Activated CD4-positive, alpha-beta T cell treated with anti-CD3 and anti-CD28 coated beads, Interleukin-2, amount 10 ng/mL, durations not matched to agents 24 days and 14 days (primary cell): ENCODE results near the gene SGO1. TPM values are rescaled to one million over a fixed set of nuclear protein-coding genes. Genes with fewer than 3 reads are reported as not detected.

Experiments used
- DNase-seq: peaks from one replicate; pipeline ENCODE4 v3.0.0; 2022
- H3K27ac Mint-ChIP-seq: one replicate; pipeline ENCODE4 v1.8.0; 2022; ENCODE audit warnings: mild to moderate bottlenecking, mixed read lengths
- H3K27me3 Mint-ChIP-seq: one replicate; pipeline ENCODE4 v1.8.0; 2022; ENCODE audit warnings: mixed read lengths
- H3K36me3 Mint-ChIP-seq: one replicate; pipeline ENCODE4 v1.8.0; 2022; ENCODE audit warnings: low read depth, mild to moderate bottlenecking, mixed read lengths
- H3K4me1 Mint-ChIP-seq: one replicate; pipeline ENCODE4 v1.8.0; 2021; ENCODE audit warnings: mixed read lengths
- H3K4me3 Mint-ChIP-seq: one replicate; pipeline ENCODE4 v1.8.0; 2022; ENCODE audit warnings: mild to moderate bottlenecking, moderate library complexity, mixed read lengths
- H3K9me3 Mint-ChIP-seq: one replicate; pipeline ENCODE4 v1.8.0; 2021; ENCODE audit warnings: mixed read lengths
- intact Hi-C: fragments of 100-400 bp; cut with micrococcal nuclease; formaldehyde crosslinking; loops from one replicate; pipeline ENCODE4 v1.15.1; 2023
- total RNA-seq: library from RNA; stranded (reverse); gene quantifications from 2 replicates; pipeline ENCODE4 v1.2.3, GENCODE V29; 2022

SGO1 gene
- total RNA-seq, 1 donor from 2014 or later, result 23.6 TPM

GRCh38 chr3:20190991-20191390 lies 5.0 kb upstream of the SGO1 start:
- DNase-seq, result no peak
- intact Hi-C loops, result no loop called here
- Mint-ChIP-seq H3K9me3 (no peaks in the 10 kb centered on the region), H3K4me3 (no peak overlapping the region), H3K36me3 (no peaks in the 10 kb centered on the region), H3K27ac (no peak overlapping the region), H3K4me1 (peaks cover 2% of the 10 kb centered on the region), H3K27me3 (no peaks in the 10 kb centered on the region)

- Mint-ChIP-seq H3K27me3 (no peaks in the 10 kb centered on the region), H3K4me3 (no peak overlapping the region), H3K9me3 (no peaks in the 10 kb centered on the region), H3K27ac (no peak overlapping the region), H3K4me1 (peaks cover 17% of the 10 kb centered on the region), H3K36me3 (peaks cover 10% of the 10 kb centered on the region)
- DNase-seq, result no peak
- intact Hi-C loops, result loop anchor here (1.0 to 5.0 kb wide), 7 partner anchors 82 to 299 kb away; partner anchors contain the start of gene RAB5A
These were observed 596 bp upstream of the SGO1 start for GRCh38 chr3:20186600-20187004.

GRCh38 chr3:20185331-20185678 lies 701 bp downstream of the SGO1 start:
- H3K9me3 Mint-ChIP-seq, result no peaks in the 10 kb centered on the region

GRCh38 chr3:20182206-20182605 lies 3.8 kb downstream of the SGO1 start:
- peaks cover 40% of the 10 kb centered on the region for H3K36me3 Mint-ChIP-seq
- no peaks in the 10 kb centered on the region for H3K9me3 Mint-ChIP-seq
- H3K4me1 Mint-ChIP-seq, result peaks cover 23% of the 10 kb centered on the region
- H3K27me3 Mint-ChIP-seq, result no peaks in the 10 kb centered on the region
- intact Hi-C loops, result no loop called here
- H3K27ac Mint-ChIP-seq, result no peak overlapping the region
- no peak for DNase-seq
- no peak overlapping the region for H3K4me3 Mint-ChIP-seq

More at GRCh38 chr3:20185331-20185678, 701 bp downstream of the SGO1 start:
- H3K4me3 Mint-ChIP-seq, result no peak overlapping the region
- no peaks in the 10 kb centered on the region for H3K27me3 Mint-ChIP-seq
- DNase-seq, result peak; percentile 76
- H3K27ac Mint-ChIP-seq, result no peak overlapping the region
- H3K4me1 Mint-ChIP-seq, result peaks cover 17% of the 10 kb centered on the region
- peaks cover 18% of the 10 kb centered on the region for H3K36me3 Mint-ChIP-seq
- intact Hi-C loops, result loop anchor here (5.0 kb wide), 1 partner anchor 298 kb away; no protein-coding TSS in a partner anchor

- peaks cover 43% of the 10 kb centered on the region for H3K36me3 Mint-ChIP-seq
- H3K4me1 Mint-ChIP-seq, result peaks cover 23% of the 10 kb centered on the region
- intact Hi-C loops, result no loop called here
- H3K4me3 Mint-ChIP-seq, result no peak overlapping the region
- no peaks in the 10 kb centered on the region for H3K9me3 Mint-ChIP-seq
- H3K27ac Mint-ChIP-seq, result no peak overlapping the region
- no peak for DNase-seq
- no peaks in the 10 kb centered on the region for H3K27me3 Mint-ChIP-seq
These were observed 4.7 kb downstream of the SGO1 start for GRCh38 chr3:20181276-20181675.

- intact Hi-C loops, result no loop called here
- Mint-ChIP-seq H3K27me3 (no peaks in the 10 kb centered on the region), H3K36me3 (peaks cover 51% of the 10 kb centered on the region), H3K27ac (no peak overlapping the region), H3K4me1 (peaks cover 14% of the 10 kb centered on the region), H3K4me3 (no peak overlapping the region), H3K9me3 (no peaks in the 10 kb centered on the region)
- DNase-seq, result no peak
These were observed 12.1 kb downstream of the SGO1 start for GRCh38 chr3:20173844-20174410.

GRCh38 chr3:20161714-20162113 lies 24.3 kb downstream of the SGO1 start:
- Mint-ChIP-seq H3K4me3 (no peak overlapping the region), H3K36me3 (peaks cover 50% of the 10 kb centered on the region), H3K27me3 (no peaks in the 10 kb centered on the region), H3K4me1 (peaks cover 29% of the 10 kb centered on the region), H3K27ac (no peak overlapping the region), H3K9me3 (no peaks in the 10 kb centered on the region)
- no peak for DNase-seq
- intact Hi-C loops, result no loop called here

- Mint-ChIP-seq H3K4me1 (peaks cover 23% of the 10 kb centered on the region), H3K27ac (peak overlapping the region; percentile 54), H3K36me3 (peaks cover 46% of the 10 kb centered on the region), H3K27me3 (no peaks in the 10 kb centered on the region), H3K4me3 (peak overlapping the region; percentile 3), H3K9me3 (no peaks in the 10 kb centered on the region)
- intact Hi-C loops, result no loop called here
- DNase-seq, result no peak
These were observed 25.8 kb downstream of the SGO1 start for GRCh38 chr3:20160230-20160629.

- H3K27me3 Mint-ChIP-seq, result no peaks in the 10 kb centered on the region
- H3K4me3 Mint-ChIP-seq, result no peak overlapping the region
- H3K27ac Mint-ChIP-seq, result no peak overlapping the region
- H3K4me1 Mint-ChIP-seq, result peaks cover 10% of the 10 kb centered on the region
- intact Hi-C loops, result no loop called here
- H3K9me3 Mint-ChIP-seq, result no peaks in the 10 kb centered on the region
- H3K36me3 Mint-ChIP-seq, result peaks cover 46% of the 10 kb centered on the region
- no peak for DNase-seq
These were observed 31.1 kb downstream of the SGO1 start for GRCh38 chr3:20154928-20155327.

GRCh38 chr3:20154078-20154477 lies 31.9 kb downstream of the SGO1 start:
- intact Hi-C loops, result no loop called here
- no peak overlapping the region for H3K27ac Mint-ChIP-seq
- peaks cover 9% of the 10 kb centered on the region for H3K4me1 Mint-ChIP-seq
- H3K9me3 Mint-ChIP-seq, result no peaks in the 10 kb centered on the region
- DNase-seq, result no peak
- peaks cover 48% of the 10 kb centered on the region for H3K36me3 Mint-ChIP-seq
- H3K27me3 Mint-ChIP-seq, result no peaks in the 10 kb centered on the region
- H3K4me3 Mint-ChIP-seq, result no peak overlapping the region

- H3K4me1 Mint-ChIP-seq, result peaks cover 7% of the 10 kb centered on the region
- H3K9me3 Mint-ChIP-seq, result no peaks in the 10 kb centered on the region
- H3K36me3 Mint-ChIP-seq, result peaks cover 48% of the 10 kb centered on the region
- no peak for DNase-seq
- no peaks in the 10 kb centered on the region for H3K27me3 Mint-ChIP-seq
- H3K27ac Mint-ChIP-seq, result no peak overlapping the region
- intact Hi-C loops, result no loop called here
- H3K4me3 Mint-ChIP-seq, result no peak overlapping the region
These were observed 37.5 kb downstream of the SGO1 start for GRCh38 chr3:20148466-20148865.

- intact Hi-C loops, result no loop called here
- Mint-ChIP-seq H3K4me3 (no peak overlapping the region), H3K27me3 (no peaks in the 10 kb centered on the region), H3K36me3 (peaks cover 54% of the 10 kb centered on the region), H3K27ac (no peak overlapping the region), H3K4me1 (peaks cover 7% of the 10 kb centered on the region), H3K9me3 (peaks cover 7% of the 10 kb centered on the region)
- no peak for DNase-seq
These were observed 38.6 kb downstream of the SGO1 start for GRCh38 chr3:20147361-20147760.

GRCh38 chr3:20146301-20146700 lies 39.7 kb downstream of the SGO1 start:
- H3K36me3 Mint-ChIP-seq, result peaks cover 59% of the 10 kb centered on the region
- H3K4me3 Mint-ChIP-seq, result no peak overlapping the region
- DNase-seq, result no peak
- intact Hi-C loops, result no loop called here
- H3K27me3 Mint-ChIP-seq, result no peaks in the 10 kb centered on the region
- H3K4me1 Mint-ChIP-seq, result peaks cover 5% of the 10 kb centered on the region
- peaks cover 7% of the 10 kb centered on the region for H3K9me3 Mint-ChIP-seq
- H3K27ac Mint-ChIP-seq, result no peak overlapping the region

- Mint-ChIP-seq H3K36me3 (peaks cover 59% of the 10 kb centered on the region), H3K4me3 (no peak overlapping the region), H3K4me1 (peaks cover 5% of the 10 kb centered on the region), H3K27ac (no peak overlapping the region), H3K9me3 (peaks cover 7% of the 10 kb centered on the region), H3K27me3 (no peaks in the 10 kb centered on the region)
- intact Hi-C loops, result no loop called here
- no peak for DNase-seq
These were observed 40.1 kb downstream of the SGO1 start for GRCh38 chr3:20145874-20146273.

- DNase-seq, result no peak
- Mint-ChIP-seq H3K9me3 (peaks cover 7% of the 10 kb centered on the region), H3K4me1 (no peaks in the 10 kb centered on the region), H3K36me3 (peaks cover 54% of the 10 kb centered on the region), H3K27ac (no peak overlapping the region), H3K4me3 (no peak overlapping the region), H3K27me3 (no peaks in the 10 kb centered on the region)
- intact Hi-C loops, result no loop called here
These were observed 42.5 kb downstream of the SGO1 start for GRCh38 chr3:20143519-20143918.
